Neural cell (in vitro differentiated cells): Measurements from ENCODE around the gene CNTNAP2. TPM values are rescaled to one million over a fixed set of nuclear protein-coding genes. Genes with fewer than 3 reads are reported as not detected.

ENCODE experiments used
- H2AFZ ChIP-seq: fragments of 200-600, 300-800 bp; sonication (generic), shearing (Covaris generic); 2 replicates; pipeline ENCODE4 v1.6.0; 2014; ENCODE audit warnings: low read depth, mild to moderate bottlenecking, antibody characterized with exemption, low read length, moderate library complexity
- H3F3A ChIP-seq: fragments of 200-600 bp; shearing (Covaris generic); 2 replicates; pipeline ENCODE4 v1.6.1; 2016; ENCODE audit warnings: mild to moderate bottlenecking, moderate library complexity, mixed read lengths, antibody characterized with exemption, low read length; ENCODE audit not compliant: insufficient read depth, poor library complexity, severe bottlenecking
- H3K27ac ChIP-seq: fragments of 200-600, 300-800 bp; sonication (generic), shearing (Covaris generic); 2 replicates; pipeline ENCODE4 v1.5.1; 2014; ENCODE audit warnings: mild to moderate bottlenecking, low read length, moderate library complexity
- H3K27me3 ChIP-seq: fragments of 300-800, 200-600 bp; sonication (generic), shearing (Covaris generic); 2 replicates; pipeline ENCODE4 v1.6.0; 2014; ENCODE audit warnings: mild to moderate bottlenecking, low read depth, low read length, moderate library complexity; ENCODE audit not compliant: insufficient read depth
- H3K36me3 ChIP-seq: fragments of 300-800, 200-600 bp; sonication (generic), shearing (Covaris generic); 2 replicates; pipeline ENCODE4 v1.5.1; 2014; ENCODE audit warnings: mild to moderate bottlenecking, antibody characterized with exemption, low read length, moderate library complexity; ENCODE audit not compliant: insufficient read depth
- H3K4me2 ChIP-seq: fragments of 300-800, 200-600 bp; sonication (generic), shearing (Covaris generic); 2 replicates; pipeline ENCODE4 v1.6.0; 2014; ENCODE audit warnings: mild to moderate bottlenecking, low read length
- H3K4me3 ChIP-seq: fragments of 300-800, 200-600 bp; sonication (generic), shearing (Covaris generic); 2 replicates; pipeline ENCODE4 v1.5.1; 2014; ENCODE audit warnings: mild to moderate bottlenecking, low read length, moderate library complexity
- H3K79me2 ChIP-seq: fragments of 200-600 bp; shearing (Covaris generic); replicated peaks from 2 replicates; pipeline ENCODE4 v1.6.0; 2014; ENCODE audit warnings: mild to moderate bottlenecking, low read length, moderate library complexity; ENCODE audit not compliant: insufficient read depth
- H3K9ac ChIP-seq: fragments of 300-800, 200-600 bp; sonication (generic), shearing (Covaris generic); 2 replicates; pipeline ENCODE4 v1.6.1; 2016; ENCODE audit warnings: mild to moderate bottlenecking, low read length, mixed read lengths
- H3K9me2 ChIP-seq: fragments of 200-600 bp; shearing (Covaris generic); 2 replicates; pipeline ENCODE4 v1.6.1; 2016; ENCODE audit warnings: mild to moderate bottlenecking, low read length, mixed read lengths; ENCODE audit not compliant: insufficient read depth
- H3K9me3 ChIP-seq: fragments of 200-600, 300-800 bp; sonication (generic), shearing (Covaris generic); 2 replicates; pipeline ENCODE4 v1.6.1; 2016; ENCODE audit warnings: mild to moderate bottlenecking, mixed run types, low read length, moderate library complexity, mixed read lengths
- H4K20me1 ChIP-seq: fragments of 200-600 bp; shearing (Covaris generic); 2 replicates; pipeline ENCODE4 v1.6.1; 2016; ENCODE audit warnings: mild to moderate bottlenecking, mixed run types; ENCODE audit not compliant: insufficient read depth
- CTCF ChIP-seq: fragments of 450-650 bp; IDR thresholded peaks from 2 replicates; pipeline ENCODE4 v1.5.1; 2014; ENCODE audit warnings: antibody characterized with exemption, mild to moderate bottlenecking, moderate library complexity; ENCODE audit not compliant: poor library complexity, severe bottlenecking
- EP300 ChIP-seq: fragments of 450-650 bp; conservative IDR thresholded peaks from 2 replicates; pipeline ENCODE4 v1.6.1; 2014; ENCODE audit warnings: antibody characterized with exemption, mild to moderate bottlenecking, moderate library complexity; ENCODE audit not compliant: poor library complexity, severe bottlenecking
- EZH2 ChIP-seq: fragments of 200-600, 300-800 bp; shearing (Covaris generic), sonication (generic); IDR thresholded peaks from 2 replicates; pipeline ENCODE4 v1.6.1; 2014; ENCODE audit warnings: antibody characterized with exemption, low read length, borderline replicate concordance, mild to moderate bottlenecking; ENCODE audit not compliant: insufficient read depth, poor library complexity, severe bottlenecking
- MXI1 ChIP-seq: fragments of 450-650 bp; conservative IDR thresholded peaks from 2 replicates; pipeline ENCODE4 v1.6.1; 2014; ENCODE audit warnings: antibody characterized with exemption, mild to moderate bottlenecking; ENCODE audit not compliant: poor library complexity, severe bottlenecking
- POLR2AphosphoS5 ChIP-seq: IDR thresholded peaks from 2 replicates; pipeline ENCODE4 v1.6.1; 2012
- RAD21 ChIP-seq: fragments of 450-650 bp; conservative IDR thresholded peaks from 2 replicates; pipeline ENCODE4 v1.6.1; 2014; ENCODE audit warnings: antibody characterized with exemption, mild to moderate bottlenecking, moderate library complexity
- REST ChIP-seq: IDR thresholded peaks from 2 replicates; pipeline ENCODE4 v1.6.1; 2012; ENCODE audit warnings: borderline replicate concordance
- SMC3 ChIP-seq: fragments of 450-650 bp; conservative IDR thresholded peaks from 2 replicates; pipeline ENCODE4 v1.6.1; 2014; ENCODE audit warnings: antibody characterized with exemption, mild to moderate bottlenecking, moderate library complexity; ENCODE audit not compliant: poor library complexity
- TAF1 ChIP-seq: IDR thresholded peaks from 2 replicates; pipeline ENCODE4 v1.6.1; 2012; ENCODE audit warnings: low read depth
- polyA plus RNA-seq: library from polyadenylated mRNA; depleted of rRNA; stranded (reverse); fragments of >200 nt; gene quantifications from 2 replicates; pipeline ENCODE4 v1.2.3, GENCODE V29; 2014

CNTNAP2 gene
- polyA plus RNA-seq, 1 donor from 2014 or later: 276 TPM

- no peaks in the 10 kb centered on the region for H4K20me1 ChIP-seq
- no peaks in the 10 kb centered on the region for H3K27me3 ChIP-seq
- no peaks in the 10 kb centered on the region for H3K36me3 ChIP-seq
- no peak overlapping the region for H3K4me2 ChIP-seq
- TF ChIP-seq TAF1 (no peak), EP300 (no peak), RAD21 (no peak), MXI1 (no peak), REST (no peak), EZH2 (no peak), SMC3 (no peak), CTCF (no peak), POLR2AphosphoS5 (no peak)
- no peak overlapping the region for H3K9ac ChIP-seq
- no peak overlapping the region for H3K27ac ChIP-seq
- no peaks in the 10 kb centered on the region for H3F3A ChIP-seq
- H3K4me3 ChIP-seq: no peak overlapping the region
- H3K79me2 ChIP-seq: no peaks in the 10 kb centered on the region
- no peaks in the 10 kb centered on the region for H3K9me2 ChIP-seq
- no peak overlapping the region for H2AFZ ChIP-seq
- H3K9me3 ChIP-seq: no peaks in the 10 kb centered on the region
Measured at GRCh38 chr7:146655928-146656797, 539.6 kb downstream of the CNTNAP2 start.

- Histone ChIP-seq H3K27ac (no peak overlapping the region), H3K9me2 (no peaks in the 10 kb centered on the region), H3K27me3 (no peaks in the 10 kb centered on the region), H2AFZ (no peak overlapping the region), H3K9ac (no peak overlapping the region), H3K4me3 (no peak overlapping the region), H3K9me3 (no peaks in the 10 kb centered on the region), H3K79me2 (no peaks in the 10 kb centered on the region), H3F3A (no peaks in the 10 kb centered on the region), H3K36me3 (no peaks in the 10 kb centered on the region), H4K20me1 (no peaks in the 10 kb centered on the region), H3K4me2 (no peak overlapping the region)
- TF ChIP-seq REST (no peak), POLR2AphosphoS5 (no peak), RAD21 (no peak), MXI1 (no peak), EZH2 (no peak), TAF1 (no peak), SMC3 (no peak), EP300 (no peak), CTCF (no peak)
Measured at GRCh38 chr7:146656988-146657387, 540.4 kb downstream of the CNTNAP2 start.
